B cell (primary cell): Measurements from ENCODE around the gene PLA2G5. TPM values are rescaled to one million over a fixed set of nuclear protein-coding genes. Genes with fewer than 3 reads are reported as not detected.

ENCODE experiments used
- ATAC-seq: fragments of 200-7000 bp; cut with Tn5 transposase; one replicate; pipeline ENCODE4 v1.10.0; 2021; ENCODE audit warnings: low read depth, mild to moderate bottlenecking, moderate number of reproducible peaks, moderate library complexity
- CTCF ChIA-PET: fragments of 350-600 bp; sonication (Branson Sonifier 250); formaldehyde crosslinking; loops from one replicate; lab custom pipeline; 2021; ENCODE audit warnings: antibody characterized with exemption, inconsistent platforms; lab: Charles Lee
- POLR2A ChIA-PET: fragments of 350-600 bp; sonication (Branson Sonifier 250); formaldehyde crosslinking; loops from one replicate; lab custom pipeline; 2021; ENCODE audit warnings: antibody characterized with exemption; lab: Charles Lee
- DNase-seq: peaks from one replicate; pipeline ENCODE4 v3.0.0; 2013
- H2AFZ ChIP-seq: 2 replicates; pipeline ENCODE4 v1.6.1; 2012; ENCODE audit warnings: mild to moderate bottlenecking, low read depth, low read length; ENCODE audit not compliant: insufficient read depth, poor library complexity, severe bottlenecking
- H3K27ac ChIP-seq, 2 donors: 1 replicate in 1 of 2; 2 replicates in 1 of 2; pipeline ENCODE4 v1.5.1; 2012 to 2013; ENCODE audit warnings: low read length in 2 of 2, mild to moderate bottlenecking in 2 of 2, moderate library complexity in 1 of 2
- H3K27me3 ChIP-seq, 4 experiments: fragments of 200-600 bp in 1 of 4; sonication (generic) in 1 of 4; replicated peaks in 1 of 4; 1 replicate in 2 of 4; 2 replicates in 2 of 4; pipeline versions ENCODE4 v1.6.1 to v1.7.0; 2013 to 2016; ENCODE audit warnings: low read length in 3 of 4, mild to moderate bottlenecking in 2 of 4, mixed read lengths in 1 of 4, moderate library complexity in 1 of 4; ENCODE audit not compliant: insufficient read depth in 4 of 4, control insufficient read depth in 3 of 4; ENCODE audit errors: control extremely low read depth in 1 of 4
- H3K36me3 ChIP-seq, 2 experiments: replicated peaks in 1 of 2; 1 replicate in 1 of 2; 2 replicates in 1 of 2; pipeline versions ENCODE4 v1.6.1 to v1.7.1; 2013; ENCODE audit warnings: low read length in 1 of 2; ENCODE audit not compliant: insufficient read depth in 2 of 2, control insufficient read depth in 1 of 2; ENCODE audit errors: control extremely low read depth in 1 of 2, extremely low read depth in 1 of 2
- H3K4me1 ChIP-seq, 2 donors: fragments of 200-600 bp in 1 of 2; sonication (generic) in 1 of 2; 1 replicate in 1 of 2; 2 replicates in 1 of 2; pipeline versions ENCODE4 v1.5.1 to v1.6.1; 2013 to 2017; ENCODE audit warnings: low read length in 2 of 2; ENCODE audit not compliant: control insufficient read depth in 2 of 2, insufficient read depth in 2 of 2
- H3K4me2 ChIP-seq: replicated peaks from 2 replicates; pipeline ENCODE3; 2012; ENCODE audit warnings: mild to moderate bottlenecking, low read depth, low read length; ENCODE audit not compliant: poor library complexity, severe bottlenecking
- H3K4me3 ChIP-seq, 5 experiments: fragments of 200-600 bp in 1 of 5; sonication (generic) in 1 of 5; 1 replicate in 3 of 5; 2 replicates in 2 of 5; pipeline versions ENCODE4 v1.5.1 to v1.7.0; 2011 to 2016; ENCODE audit warnings: low read length in 4 of 5, mild to moderate bottlenecking in 4 of 5, low read depth in 2 of 5, control low read depth in 1 of 5, moderate library complexity in 1 of 5; ENCODE audit not compliant: insufficient read depth in 1 of 5; ENCODE audit errors: control extremely low read depth in 1 of 5, extremely low read depth in 1 of 5
- H3K79me2 ChIP-seq: fragments of 200-600 bp; sonication (generic); one replicate; pipeline ENCODE4 v1.6.0; 2016; ENCODE audit warnings: low read length; ENCODE audit not compliant: control insufficient read depth, insufficient read depth
- H3K9ac ChIP-seq: fragments of 200-600 bp; sonication (generic); 2 replicates; pipeline ENCODE4 v1.6.1; 2017; ENCODE audit warnings: mild to moderate bottlenecking, low read length, moderate library complexity
- H3K9me3 ChIP-seq, 3 donors: one replicate each; pipeline versions ENCODE4 v1.6.1 to v1.7.1; 2013; ENCODE audit warnings: low read length in 2 of 3; ENCODE audit not compliant: control insufficient read depth in 2 of 3, insufficient read depth in 1 of 3; ENCODE audit errors: control extremely low read depth in 1 of 3
- H4K20me1 ChIP-seq: 2 replicates; pipeline ENCODE4 v1.6.0; 2012; ENCODE audit warnings: mild to moderate bottlenecking, low read length; ENCODE audit not compliant: insufficient read depth, control insufficient read depth, poor library complexity, severe bottlenecking
- H3K27ac Mint-ChIP-seq: one replicate; pipeline ENCODE4 v1.8.0; 2021; ENCODE audit warnings: mixed read lengths
- H3K27me3 Mint-ChIP-seq: one replicate; pipeline ENCODE4 v1.8.0; 2021; ENCODE audit warnings: mixed read lengths
- H3K4me1 Mint-ChIP-seq: one replicate; pipeline ENCODE4 v1.8.0; 2021; ENCODE audit warnings: mixed read lengths
- H3K4me3 Mint-ChIP-seq: one replicate; pipeline ENCODE4 v1.8.0; 2021; ENCODE audit warnings: mixed read lengths
- H3K9me3 Mint-ChIP-seq: one replicate; pipeline ENCODE4 v1.8.0; 2022; ENCODE audit warnings: mixed read lengths; ENCODE audit not compliant: insufficient read depth
- EZH2 ChIP-seq: IDR thresholded peaks from 2 replicates; pipeline ENCODE4 v1.6.1; 2012; ENCODE audit warnings: borderline replicate concordance, low read depth, mild to moderate bottlenecking, moderate library complexity, low read length; ENCODE audit not compliant: insufficient read depth, poor library complexity, severe bottlenecking
- WGBS: methylation state at CpG from one replicate; pipeline ENCODE4 v1.1.5; 2013; ENCODE audit warnings: missing lambda C conversion rate; ENCODE audit not compliant: insufficient coverage; 5-methylcytosine and 5-hydroxymethylcytosine counted together
- intact Hi-C: fragments of 100-400 bp; cut with micrococcal nuclease; formaldehyde crosslinking; loops from one replicate; pipeline ENCODE4 v1.10.0; 2022
- polyA plus RNA-seq: library from polyadenylated mRNA; depleted of rRNA; stranded (reverse); fragments of >200 nt; gene quantifications from 2 replicates; pipeline ENCODE4 v1.2.3, GENCODE V29; 2012
- total RNA-seq, 2 donors: library from RNA; stranded (reverse); fragments of 120-200 nt in 1 of 2; gene quantifications; 1 replicate in 1 of 2; 2 replicates in 1 of 2; pipeline versions ENCODE4 v1.2.3 to v1.2.4, GENCODE V29; 2013 to 2022
- TF ChIP-seq, protein P1 (sequence below): fragments of 200-600 bp; IDR thresholded peaks from one replicate; pipeline ENCODE4 v1.8.0; 2022; ENCODE audit warnings: antibody characterized with exemption, mild to moderate bottlenecking

Gene PLA2G5
- total and polyA plus RNA-seq, 2 donors (not counting 1 experiment from before 2014, with no cell fraction given): not detected

DNA sequence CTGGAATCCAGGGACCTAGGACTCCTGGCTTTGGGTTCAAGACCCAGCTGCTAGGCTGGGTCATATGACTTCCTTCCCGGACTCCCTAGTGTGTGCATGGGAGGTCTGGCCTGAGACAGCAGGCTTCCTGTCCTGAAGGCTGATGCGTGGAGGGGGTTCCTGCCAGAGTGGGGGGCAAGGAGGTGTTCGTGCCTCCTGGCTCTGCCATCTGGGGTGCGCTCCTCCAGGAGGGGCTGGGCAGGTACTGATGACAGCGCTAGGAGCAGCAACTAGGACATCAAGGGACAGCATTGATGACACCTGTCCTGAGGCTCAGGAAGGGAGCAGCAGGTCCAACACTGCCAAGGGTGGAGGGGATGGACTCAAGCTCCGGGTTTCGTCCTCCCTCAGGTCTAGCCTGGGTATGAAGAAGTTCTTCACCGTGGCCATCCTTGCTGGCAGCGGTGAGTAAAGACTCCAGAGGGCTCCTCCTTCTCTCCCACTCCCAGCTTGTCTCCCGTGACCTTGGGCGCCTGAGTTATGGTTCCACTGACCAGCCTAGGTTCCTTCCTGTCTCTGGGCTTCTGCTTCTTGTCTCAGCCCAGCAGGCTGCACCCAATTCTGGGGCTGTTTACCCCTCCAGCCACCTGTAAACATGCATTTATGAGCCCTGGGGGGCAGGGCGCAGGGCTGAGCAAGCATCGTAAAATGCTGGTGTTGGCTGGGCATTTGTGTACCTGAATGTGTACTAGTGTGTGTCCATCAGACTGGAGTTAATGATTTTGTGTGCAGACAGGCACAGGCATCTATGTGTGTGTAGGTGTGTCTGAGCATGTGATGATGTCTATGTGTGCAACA, 70.0 kb downstream of the PLA2G5 start:
- TF ChIP-seq, protein P1, sequence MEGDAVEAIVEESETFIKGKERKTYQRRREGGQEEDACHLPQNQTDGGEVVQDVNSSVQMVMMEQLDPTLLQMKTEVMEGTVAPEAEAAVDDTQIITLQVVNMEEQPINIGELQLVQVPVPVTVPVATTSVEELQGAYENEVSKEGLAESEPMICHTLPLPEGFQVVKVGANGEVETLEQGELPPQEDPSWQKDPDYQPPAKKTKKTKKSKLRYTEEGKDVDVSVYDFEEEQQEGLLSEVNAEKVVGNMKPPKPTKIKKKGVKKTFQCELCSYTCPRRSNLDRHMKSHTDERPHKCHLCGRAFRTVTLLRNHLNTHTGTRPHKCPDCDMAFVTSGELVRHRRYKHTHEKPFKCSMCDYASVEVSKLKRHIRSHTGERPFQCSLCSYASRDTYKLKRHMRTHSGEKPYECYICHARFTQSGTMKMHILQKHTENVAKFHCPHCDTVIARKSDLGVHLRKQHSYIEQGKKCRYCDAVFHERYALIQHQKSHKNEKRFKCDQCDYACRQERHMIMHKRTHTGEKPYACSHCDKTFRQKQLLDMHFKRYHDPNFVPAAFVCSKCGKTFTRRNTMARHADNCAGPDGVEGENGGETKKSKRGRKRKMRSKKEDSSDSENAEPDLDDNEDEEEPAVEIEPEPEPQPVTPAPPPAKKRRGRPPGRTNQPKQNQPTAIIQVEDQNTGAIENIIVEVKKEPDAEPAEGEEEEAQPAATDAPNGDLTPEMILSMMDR: no peak
- no peak for TF ChIP-seq EZH2
- H3K36me3 ChIP-seq: no peaks in the 10 kb centered on the region
- H3K4me3 ChIP-seq: no peak overlapping the region
- DNase-seq (no peak), ATAC-seq (no peak)
- intact Hi-C loops: no loop called here
- H3K9me3 ChIP-seq: peaks cover 0 to 4% (median 0%) of the 10 kb centered on the region in 3 donors
- H3K79me2 ChIP-seq: no peaks in the 10 kb centered on the region
- peaks cover 9% of the 10 kb centered on the region for H3K27me3 Mint-ChIP-seq
- no peak overlapping the region for H2AFZ ChIP-seq
- WGBS: 67% methylated on average over 13 of the region's 13 CpGs
- no peaks in the 10 kb centered on the region for H3K4me1 ChIP-seq
- peaks cover 0 to 6% (median 0%) of the 10 kb centered on the region in 4 experiments for H3K27me3 ChIP-seq
- no peak overlapping the region for H3K4me3 Mint-ChIP-seq
- H3K9ac ChIP-seq: no peak overlapping the region
- no peak overlapping the region for H3K27ac Mint-ChIP-seq
- no peaks in the 10 kb centered on the region for H4K20me1 ChIP-seq
- no peak overlapping the region for H3K4me2 ChIP-seq
- ChIA-PET CTCF (no interaction called here), POLR2A (no interaction called here)
- H3K27ac ChIP-seq: no peak overlapping the region
- H3K4me1 Mint-ChIP-seq: no peaks in the 10 kb centered on the region
- no peaks in the 10 kb centered on the region for H3K9me3 Mint-ChIP-seq

DNA sequence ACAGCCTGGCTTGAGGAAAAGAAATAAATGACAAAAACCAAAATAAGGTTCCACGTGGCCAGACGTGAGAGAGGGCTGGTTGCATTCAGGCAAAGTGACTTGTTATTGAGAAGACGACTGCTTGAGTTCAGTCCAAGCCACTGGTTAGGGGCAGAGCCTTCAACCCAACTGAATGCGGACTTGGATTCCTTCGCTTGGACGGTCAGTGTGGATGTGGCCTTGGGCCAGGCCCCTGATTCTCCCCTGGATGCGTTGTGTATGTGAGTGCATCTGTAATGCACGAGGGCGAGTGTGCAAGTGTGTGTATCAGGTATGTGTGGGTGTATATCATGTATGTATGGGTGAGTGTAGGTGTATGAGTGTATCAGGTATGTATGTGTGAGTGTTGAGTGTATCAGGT, 71.0 kb downstream of the PLA2G5 start:
- Histone ChIP-seq H3K9me3 (peaks cover 0 to 4% (median 0%) of the 10 kb centered on the region in 3 donors), H3K36me3 (no peaks in the 10 kb centered on the region), H3K27me3 (peaks cover 0 to 6% (median 0%) of the 10 kb centered on the region in 4 experiments), H3K4me2 (no peak overlapping the region), H3K27ac (no peak overlapping the region), H3K79me2 (no peaks in the 10 kb centered on the region), H3K4me3 (no peak overlapping the region), H3K4me1 (no peaks in the 10 kb centered on the region), H2AFZ (no peak overlapping the region), H3K9ac (no peak overlapping the region), H4K20me1 (no peaks in the 10 kb centered on the region)
- WGBS: 95% methylated on average over 9 of the region's 9 CpGs
- Mint-ChIP-seq H3K27me3 (peaks cover 6% of the 10 kb centered on the region), H3K27ac (no peak overlapping the region), H3K9me3 (no peaks in the 10 kb centered on the region), H3K4me3 (no peak overlapping the region), H3K4me1 (no peaks in the 10 kb centered on the region)
- TF ChIP-seq, protein P1: no peak
- no peak for TF ChIP-seq EZH2
- DNase-seq (no peak), ATAC-seq (no peak)
- ChIA-PET POLR2A (no interaction called here), CTCF (no interaction called here)
- intact Hi-C loops: no loop called here
